ENCODE measurements around the gene TBC1D22A.

The TBC1D22A gene

DNA sequence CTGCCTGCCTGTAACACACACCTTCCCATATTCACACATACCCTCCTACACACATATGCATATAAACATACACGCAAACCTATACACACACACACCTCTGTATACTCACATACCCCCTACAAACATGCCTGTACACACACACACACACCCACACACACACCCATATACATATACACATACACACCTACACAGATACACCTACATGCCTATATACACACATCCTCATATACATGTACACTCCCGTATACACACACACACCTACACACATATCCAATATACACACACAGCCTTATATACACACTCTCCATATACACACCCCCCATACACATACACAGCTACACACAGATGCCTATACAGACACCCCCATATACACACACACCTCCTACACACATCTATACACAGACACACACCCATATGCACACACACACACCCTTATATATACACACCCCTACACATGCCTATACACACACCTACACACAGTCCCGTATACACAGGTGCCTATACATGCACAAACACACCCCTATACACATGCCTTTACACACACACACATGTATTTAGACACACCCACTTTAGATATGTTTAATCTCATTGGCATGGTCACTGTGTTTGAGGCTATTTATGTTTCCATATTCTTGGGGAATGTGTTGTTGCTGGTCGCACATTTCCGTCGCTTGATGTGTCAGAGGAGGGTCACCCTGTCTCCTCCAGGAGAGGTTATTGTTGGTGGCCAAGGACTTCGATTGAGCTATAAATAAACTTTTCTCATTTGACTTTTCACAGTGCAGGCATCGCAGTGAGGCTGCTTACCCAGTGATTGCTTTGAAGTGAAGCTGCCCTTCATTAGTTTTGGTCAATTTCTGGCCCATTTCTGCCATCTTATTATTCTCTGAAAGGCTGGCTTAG, 243.3 kb downstream of the TBC1D22A start:
- no peak for DNase-seq

DNA sequence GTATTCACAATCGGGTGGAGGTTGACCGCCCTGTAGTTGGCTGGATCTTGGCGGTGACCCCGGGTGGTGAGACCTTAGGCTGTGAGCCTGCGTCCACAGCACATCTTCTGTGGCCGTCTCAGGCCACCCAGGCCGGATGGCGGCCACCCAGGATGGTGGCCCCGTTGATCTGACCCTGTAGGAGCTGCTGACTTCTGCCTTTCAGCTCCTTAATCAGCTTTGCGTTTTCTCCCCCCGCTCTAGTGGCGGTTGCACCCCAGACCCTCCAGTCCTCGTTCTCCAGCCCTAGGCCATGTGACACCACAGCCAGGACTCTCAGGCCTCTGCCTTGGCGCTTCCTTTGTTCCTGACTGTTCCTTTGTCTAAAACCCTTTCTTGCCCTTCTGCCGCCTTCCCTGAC, 244.0 kb downstream of the TBC1D22A start:
- no peak for DNase-seq

DNA sequence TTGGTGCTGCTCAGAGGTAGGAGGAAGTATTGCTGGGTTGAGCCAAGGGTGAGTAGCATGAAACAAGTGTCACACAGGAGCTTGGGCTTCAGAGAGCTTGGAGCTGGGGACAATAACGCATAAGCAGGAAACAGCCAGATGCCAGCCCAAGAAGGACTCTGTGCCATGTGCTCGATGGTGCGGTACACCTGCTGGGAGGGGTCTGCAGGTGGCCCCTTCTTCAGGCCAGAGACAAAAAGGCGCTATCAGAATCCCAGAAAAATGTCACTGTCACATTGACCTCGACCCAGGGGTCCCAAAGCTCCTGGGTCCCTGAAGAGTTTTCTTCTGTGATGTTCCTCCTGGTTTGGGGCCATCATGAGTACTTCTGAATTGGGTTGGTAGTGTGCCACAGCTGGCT, 244.4 kb downstream of the TBC1D22A start:
- DNase-seq, result no peak

DNA sequence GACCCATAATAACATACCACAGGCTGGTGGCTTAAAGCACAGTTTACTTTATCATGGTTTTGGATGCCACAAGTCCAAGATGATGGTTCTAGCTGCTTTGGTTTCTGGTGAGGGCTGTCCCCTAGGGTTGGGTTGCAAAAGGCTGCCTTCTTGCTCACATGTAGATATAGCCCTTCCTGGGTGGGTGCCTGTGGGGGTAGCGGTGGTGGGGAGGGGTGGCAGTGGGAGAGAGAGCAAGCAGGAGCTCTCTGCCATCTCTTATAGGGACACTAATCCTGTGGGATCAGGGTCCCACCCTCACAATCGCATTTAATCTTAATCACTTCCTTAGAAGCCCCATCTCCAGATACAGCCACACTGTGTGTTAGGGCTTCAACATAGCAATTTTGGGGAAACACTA, 245.0 kb downstream of the TBC1D22A start:
- DNase-seq, result no peak

DNA sequence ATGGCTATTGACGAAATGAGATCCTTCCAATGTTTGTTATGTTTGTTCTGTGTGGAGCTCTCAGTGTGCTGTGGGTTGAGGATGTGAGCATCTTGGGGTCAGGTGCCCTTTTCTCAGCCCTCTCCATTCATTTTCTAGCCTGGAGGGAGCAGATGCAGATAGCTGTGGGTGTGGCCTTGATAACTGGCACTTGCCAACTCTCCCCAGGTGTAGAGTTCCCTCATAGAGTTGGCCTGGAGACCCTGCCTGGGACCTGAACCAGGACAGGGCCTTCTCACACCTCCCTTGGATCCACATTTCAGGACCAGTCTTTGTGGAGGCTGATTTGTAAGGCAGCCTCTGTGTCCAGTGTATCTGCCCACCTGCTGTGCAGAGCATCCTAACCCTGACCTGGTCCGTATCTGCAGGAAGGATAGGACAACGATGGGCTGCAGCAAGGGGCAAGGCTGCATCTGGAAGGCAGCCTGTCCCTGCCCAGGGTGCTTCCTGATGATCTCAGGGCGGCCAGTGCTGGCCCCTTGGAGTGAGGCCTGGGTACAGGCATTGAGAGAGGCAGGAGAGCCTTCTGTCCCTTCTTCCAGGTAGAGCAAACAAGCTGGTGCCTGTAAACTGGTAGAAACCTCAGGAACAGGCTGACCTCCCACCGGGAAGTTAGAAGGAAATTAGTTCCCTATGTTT, 245.9 kb downstream of the TBC1D22A start:
- DNase-seq, result no peak

DNA sequence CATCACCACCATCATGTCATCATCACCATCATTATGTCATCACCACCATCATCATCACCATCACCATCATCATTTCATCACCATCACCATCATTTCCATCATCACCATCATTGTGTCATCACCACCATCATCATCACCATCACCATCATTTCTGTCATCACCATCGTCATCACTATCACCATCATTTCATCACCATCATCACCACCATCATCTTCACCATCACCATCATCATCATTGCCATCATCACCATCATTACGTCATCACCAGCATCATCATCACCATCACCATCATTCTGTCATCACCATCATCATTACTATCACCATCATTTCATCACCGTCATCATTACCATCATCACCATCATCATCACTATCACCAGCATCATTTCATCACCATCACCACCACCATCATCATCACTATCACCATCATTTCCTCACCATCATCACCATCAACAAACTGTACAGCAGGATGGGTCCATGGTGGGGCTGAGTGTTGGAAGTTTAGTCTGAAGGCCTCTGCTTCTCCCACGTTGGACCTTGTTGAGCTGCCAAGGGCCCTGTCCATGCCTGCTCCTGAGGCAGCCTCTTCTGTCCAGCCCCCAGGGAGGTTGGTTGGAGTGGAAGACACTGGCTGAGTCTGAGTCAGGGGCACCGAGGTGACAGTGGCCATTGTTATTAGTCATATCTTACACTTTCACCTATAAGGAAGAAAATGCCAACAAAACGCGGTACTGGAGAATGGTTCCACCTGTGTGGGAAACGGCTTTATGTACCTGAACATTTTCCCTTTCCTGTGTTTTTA, 247.1 kb downstream of the TBC1D22A start:
- no peak for DNase-seq

DNA sequence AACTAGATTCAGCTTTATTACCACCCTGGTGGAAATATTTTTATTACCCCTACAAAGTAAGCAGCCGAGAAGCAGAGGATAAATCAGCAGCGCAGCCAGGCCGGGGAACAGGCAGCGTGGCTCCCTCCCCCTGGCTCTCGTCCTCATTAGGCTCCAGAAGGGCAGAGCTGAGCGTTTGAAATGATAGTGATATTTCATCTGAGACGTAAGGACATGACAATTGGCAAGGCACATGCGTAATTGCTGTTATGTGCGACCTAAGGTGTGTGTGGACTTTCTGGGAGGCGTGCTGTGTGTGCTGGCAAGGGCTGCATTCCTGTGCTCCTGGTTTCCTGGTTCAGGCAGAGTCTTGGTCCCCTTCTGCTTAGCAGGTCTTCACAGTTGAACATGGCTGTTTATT, 247.8 kb downstream of the TBC1D22A start:
- no peak for DNase-seq

DNA sequence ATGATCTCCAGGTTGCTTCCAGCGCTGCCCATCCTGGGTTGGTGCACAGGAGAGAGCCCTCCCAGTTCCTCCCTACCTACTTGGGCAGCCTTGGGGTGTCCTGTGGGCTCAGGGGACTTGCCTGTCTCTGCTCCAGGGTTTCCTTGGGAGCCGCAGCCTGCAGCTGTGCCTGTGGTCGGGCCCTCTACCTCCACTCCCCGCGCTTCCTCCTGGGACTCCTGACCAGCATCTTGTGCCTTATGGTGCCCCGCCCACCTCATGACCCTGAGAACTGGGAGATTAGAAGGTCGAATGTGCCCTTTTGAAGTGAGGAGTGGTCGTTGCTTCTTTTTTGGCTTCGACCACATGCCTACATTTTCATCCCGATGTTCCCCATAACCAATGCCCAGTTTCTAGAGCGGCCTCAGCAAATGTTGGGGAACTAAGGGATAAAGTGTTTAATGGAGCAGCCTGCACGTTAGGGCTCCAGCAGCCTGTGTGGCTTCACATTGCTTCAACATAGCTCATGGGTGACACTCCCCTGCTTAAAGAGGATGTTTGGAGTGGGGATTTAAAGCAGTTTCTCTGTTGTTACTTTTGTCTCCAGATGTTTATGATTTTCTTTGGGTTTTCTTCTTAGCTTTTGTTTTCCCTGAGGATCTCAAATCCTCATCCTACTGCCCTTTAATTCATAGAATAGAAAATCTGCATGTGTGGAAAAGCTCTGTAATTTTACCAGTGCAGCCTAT, 248.8 kb downstream of the TBC1D22A start:
- DNase-seq, result no peak

DNA sequence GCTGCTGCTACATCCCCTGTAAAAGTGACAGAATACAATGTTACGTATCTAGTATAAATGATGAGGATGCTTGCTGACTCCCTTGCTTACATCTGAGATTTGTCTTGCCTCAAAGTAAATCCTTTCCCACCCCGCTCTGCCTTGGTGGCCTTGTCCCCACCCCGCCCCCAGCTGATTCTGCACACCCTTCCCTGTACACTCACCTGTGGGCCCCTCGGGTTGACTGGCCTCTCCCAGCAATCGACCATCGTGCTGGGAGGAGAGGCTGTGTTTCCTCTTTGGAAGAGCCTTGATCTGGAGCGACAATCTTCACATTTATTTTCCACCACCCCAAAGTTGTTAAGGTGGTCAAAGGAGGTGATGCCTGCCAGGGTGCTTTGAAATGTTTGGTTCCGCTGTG, 249.4 kb downstream of the TBC1D22A start:
- DNase-seq, result no peak

DNA sequence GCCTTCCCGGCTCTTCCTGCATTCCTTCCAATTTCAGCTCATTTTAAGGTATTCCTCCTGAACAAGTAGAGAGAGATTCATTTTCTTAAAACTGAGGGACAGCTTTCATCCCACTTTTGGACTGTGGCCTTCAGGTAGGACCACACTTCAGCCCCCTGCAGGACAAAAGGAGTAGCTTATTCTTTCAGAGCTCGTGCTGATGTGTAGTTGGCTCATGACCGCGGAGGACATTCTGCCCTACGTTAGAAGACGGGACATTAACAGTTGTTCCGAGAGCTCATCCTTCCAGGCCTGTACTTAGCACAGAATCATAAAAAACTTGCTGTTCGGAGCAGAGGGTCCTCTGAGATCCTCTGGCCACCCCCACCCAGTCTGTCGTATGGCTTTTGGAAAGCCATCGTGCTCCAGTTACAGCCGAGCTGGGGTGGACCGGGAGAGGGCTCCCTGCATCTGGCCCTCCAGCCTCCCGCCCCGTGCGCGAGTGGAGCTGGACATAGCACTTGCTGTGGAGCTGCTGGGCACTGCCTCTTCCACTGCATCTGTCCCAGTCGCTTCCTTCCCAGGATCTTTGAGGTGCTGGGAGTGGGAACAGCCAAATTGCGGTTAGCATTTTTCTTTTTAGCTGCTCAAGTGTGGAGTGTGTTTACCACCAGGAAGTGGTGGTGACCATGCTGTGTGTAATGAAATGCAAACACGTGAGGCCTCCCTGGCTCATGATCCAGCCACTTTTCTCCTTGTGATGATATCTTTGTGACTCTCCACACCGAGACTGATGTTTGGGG, 250.3 kb downstream of the TBC1D22A start:
- no peak for DNase-seq

DNA sequence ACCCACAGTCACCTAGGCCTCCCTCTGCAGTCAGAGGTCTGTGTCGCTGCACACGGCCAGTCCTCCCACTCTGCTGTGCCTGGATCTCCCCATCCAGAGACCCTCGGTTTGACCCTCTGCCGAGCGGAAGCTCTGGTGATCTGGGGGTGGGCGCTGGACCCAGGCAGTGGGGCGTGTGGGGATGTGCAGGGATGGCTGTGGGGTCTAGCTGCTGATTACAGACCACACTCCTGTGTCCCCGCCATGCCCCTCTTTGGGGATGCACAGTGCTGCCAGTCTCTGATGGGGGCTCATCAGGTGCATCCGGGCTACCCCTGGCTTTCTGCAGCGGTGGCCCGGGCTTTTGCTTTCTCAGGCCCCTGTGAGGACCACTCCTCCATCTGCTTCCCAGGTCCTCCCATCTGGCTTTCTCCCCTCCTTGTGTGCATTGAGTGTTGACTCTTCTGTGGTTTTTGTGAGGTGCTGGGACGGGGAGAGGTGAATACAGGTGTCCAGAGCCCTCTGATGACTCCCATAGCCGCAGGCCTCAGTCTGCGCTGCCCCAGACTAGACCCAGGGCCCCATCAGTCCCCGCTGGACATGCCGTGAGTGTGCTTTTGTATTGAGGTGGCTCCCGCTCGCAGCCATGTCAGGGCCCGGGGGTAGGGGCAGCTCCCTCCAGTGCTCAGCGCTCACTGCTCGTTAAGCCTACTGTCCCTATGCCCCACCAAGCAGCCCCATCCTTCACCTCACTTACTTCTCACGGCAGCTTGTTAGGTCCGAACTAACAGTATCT, 251.6 kb downstream of the TBC1D22A start:
- no peak for DNase-seq

DNA sequence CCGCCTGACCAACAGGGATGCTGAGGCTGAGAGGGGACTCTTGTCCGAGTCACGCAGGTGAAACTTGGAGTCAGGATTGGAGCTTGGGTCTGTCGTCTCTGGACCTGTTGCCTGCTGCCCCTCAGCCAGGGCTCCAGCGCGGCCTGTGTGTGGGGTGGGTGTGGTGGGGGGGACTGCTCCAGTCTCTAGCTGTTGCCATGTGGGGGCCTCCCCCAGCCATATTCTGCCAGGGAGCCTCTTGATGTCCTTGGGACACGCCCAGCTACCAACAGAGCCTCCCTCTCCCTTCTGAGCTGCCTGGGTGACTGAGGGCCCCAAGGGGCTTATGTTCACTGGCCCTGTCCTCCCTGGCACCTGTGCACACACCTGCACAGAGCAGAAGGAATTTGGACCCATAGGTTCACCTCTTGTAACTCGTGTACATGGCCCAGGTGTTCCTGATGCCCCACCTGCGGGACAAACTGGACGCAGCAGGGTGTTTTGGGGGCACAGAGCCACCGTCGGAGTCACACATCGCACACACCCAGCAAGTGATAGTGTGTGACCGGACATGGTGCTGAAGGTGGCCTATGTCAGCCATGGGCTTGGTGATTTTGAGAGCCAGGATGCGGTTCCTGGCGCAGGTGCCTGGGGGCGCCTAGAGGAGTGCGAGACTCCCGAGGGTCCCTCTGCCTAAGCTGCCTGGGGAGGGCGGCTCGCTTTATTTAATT, 252.3 kb downstream of the TBC1D22A start:
- no peak for DNase-seq

DNA sequence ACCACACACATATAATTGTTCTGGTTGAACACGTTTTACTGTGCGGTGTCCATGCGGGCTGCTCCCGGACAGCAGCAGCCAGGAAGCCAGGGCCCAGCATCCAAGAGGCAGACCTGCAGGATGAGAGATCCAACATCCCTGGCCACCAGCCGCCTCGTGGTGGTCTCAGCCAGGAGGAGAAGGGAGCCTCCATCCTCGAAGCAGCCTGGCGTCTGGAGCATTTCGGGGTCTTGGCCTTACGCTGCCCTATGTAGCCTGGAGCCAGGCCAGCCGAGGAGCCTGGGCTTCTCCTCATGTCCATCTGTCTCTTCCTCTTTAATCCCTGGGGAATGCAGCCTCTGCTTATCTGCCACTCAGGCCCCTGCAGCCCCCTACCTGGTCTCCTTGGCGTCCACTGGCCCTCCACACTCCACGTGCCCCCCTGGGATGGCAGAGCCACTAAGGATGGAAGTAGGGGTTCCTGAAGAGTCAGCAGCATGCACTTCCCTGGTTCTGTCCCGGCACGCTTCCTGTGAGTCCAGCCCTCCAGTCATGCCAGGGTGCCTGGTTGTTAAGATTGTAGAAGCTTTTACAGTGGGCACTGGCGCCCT, 253.2 kb downstream of the TBC1D22A start:
- DNase-seq, result no peak

DNA sequence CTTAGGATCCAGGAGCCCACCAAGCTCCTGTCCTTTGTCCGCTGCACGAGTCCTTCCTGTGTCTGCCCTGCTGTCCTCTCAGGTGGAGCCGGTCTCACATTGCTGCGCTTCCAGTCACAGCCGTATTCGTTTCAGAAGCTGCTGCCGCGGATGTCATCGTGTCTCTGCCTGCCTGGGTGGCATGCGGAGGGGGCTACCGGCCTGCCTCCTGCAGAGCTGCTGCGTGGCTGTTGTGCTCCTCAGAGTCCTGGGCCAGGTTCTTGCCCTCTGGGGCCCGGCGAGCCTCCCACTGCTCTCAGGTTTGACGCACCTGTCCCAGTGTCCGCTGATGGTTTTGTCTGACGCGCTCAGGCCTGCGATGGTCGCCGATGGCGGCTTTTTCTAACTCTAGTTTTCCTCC, 254.2 kb downstream of the TBC1D22A start:
- no peak for DNase-seq

DNA sequence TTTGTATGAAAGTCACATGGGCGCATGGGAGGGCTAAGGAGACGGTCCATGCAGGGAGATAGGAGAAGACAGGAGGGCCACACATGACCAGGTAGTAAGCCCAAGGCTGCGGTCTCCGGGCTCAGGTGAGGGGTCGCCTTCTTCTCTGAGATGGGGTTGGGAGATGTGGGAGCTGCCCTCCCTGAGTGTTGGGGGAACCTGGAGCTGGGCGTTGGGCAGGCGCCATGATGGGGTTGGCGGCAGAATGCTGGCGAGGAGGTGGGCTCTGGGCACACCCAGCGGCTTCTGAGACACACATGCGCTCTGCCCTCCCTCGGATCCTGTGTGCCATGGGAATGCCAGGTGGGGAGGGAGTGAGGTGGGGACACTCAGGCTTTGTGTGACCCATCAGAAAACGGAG, 254.8 kb downstream of the TBC1D22A start:
- no peak for DNase-seq

DNA sequence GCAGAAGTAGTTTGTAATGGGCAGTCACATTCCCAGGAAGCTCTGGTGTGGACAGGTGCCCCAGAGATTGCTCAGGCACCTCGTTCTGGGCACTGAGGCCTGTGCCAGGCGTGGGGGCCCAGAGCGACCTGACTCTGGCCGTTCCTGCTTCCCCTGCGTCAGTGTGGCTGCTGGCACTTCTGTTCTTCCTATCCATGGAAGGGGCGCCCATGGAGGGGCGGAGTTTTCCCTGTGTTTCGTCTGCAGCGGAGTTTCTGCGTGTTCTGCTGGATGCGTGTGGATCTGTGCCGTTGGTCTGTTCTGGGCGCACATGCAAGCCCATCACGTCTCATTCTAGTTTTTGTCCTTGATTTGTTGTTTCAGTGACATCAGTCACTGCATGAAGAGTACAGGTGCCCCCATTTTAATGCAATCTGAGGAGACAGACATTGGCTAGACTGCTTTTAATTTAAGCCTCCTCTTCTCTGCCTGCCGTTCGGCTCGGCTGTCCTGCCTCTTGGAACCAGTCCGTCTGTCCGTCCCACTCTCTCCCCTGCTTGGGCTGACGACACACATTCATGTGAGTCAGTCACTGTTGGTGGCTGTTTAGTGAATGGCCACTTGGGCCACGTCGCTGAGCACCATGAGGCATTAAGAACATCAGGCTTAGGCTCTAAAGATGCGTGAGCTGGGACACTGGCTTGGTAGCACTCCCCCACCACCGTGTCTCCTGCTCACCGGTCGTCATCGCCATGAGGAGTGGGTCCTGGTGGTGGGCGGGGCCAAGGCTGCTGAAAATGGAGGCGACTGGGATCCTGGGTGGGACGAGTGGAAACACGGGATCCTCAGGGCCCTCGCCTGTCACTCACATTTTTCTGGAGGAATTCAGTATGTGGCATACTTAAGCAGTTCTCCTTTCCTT, 255.8 kb downstream of the TBC1D22A start:
- no peak for DNase-seq

DNA sequence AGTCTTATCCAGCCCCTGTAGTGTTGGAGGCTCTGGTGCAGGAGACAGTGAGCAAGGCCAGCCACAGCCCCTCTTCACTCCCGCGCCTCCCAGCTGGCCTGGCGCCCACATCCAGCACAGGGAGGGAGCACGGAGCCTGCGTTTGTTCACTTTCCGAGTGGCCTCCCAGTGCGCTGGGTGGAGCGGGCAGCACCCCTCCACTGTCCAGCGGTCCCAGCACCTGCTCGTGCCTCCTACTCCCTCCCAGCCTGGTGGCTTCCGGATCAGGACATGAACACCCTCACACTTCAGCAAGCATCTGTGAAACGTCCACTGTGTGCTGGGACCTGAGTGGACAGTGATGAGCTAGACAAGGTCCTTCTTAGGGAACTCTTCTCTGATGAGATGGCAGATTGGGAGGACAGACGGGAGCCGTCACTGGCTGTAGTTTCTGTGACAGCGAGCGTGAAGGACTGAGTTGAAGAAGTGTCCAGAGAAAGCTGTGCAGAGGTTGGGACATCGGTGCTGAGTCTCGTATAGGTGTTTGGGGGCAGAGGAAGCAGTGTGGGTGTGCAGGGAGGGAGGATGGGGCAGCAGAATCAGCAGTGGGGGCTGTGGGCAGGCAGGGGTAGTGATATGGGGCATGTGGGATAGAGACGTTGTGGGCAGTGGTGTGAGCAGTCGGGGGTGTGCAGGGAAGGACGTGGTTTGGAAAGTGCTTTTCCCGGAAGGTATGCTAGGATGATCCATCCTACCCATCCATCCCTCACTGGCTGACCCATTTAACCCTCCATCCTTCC, 256.8 kb downstream of the TBC1D22A start:
- DNase-seq, result no peak

DNA sequence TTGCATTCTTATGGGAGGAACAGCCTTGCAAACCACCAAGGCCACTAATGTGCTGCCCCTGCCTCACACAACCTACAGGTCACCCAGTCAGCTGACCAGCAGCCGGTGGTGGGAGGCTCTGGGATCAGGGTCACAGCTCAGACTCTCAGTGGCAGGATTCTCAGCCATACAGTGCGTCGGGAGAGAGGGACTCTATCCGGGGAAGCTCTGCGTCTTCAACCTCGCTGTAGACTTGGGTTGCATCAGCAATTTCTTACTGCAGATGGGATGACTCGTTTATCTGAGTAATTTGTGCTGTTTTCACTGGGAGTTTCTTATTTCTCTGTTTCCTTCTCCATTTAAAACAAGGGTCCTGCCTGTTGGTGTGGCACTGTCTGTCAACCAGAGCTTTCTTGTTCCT, 257.7 kb downstream of the TBC1D22A start:
- DNase-seq, result no peak
